H1 (cell line): ENCODE results near the gene WDR7. TPM values are rescaled to one million over a fixed set of nuclear protein-coding genes. Genes with fewer than 3 reads are reported as not detected.

Experiments used
- CHD7 ChIP-seq: fragments of 300-600 bp; sonication (generic); IDR thresholded peaks from 2 replicates; pipeline ENCODE4 v1.7.1; 2012; ENCODE audit warnings: low read length, moderate library complexity, mild to moderate bottlenecking, inconsistent platforms; ENCODE audit not compliant: insufficient replicate concordance
- KDM1A ChIP-seq: fragments of 200-600, 300-600 bp; sonication (generic); IDR thresholded peaks from 2 replicates; pipeline ENCODE4 v1.7.1; 2016; ENCODE audit warnings: mild to moderate bottlenecking, low read length, borderline replicate concordance
- PHF8 ChIP-seq: fragments of 200-600 bp; sonication (generic); conservative IDR thresholded peaks from 2 replicates; pipeline ENCODE4 v1.7.1; 2012; ENCODE audit warnings: low read depth, mild to moderate bottlenecking, inconsistent platforms, low read length, moderate library complexity
- RXRA ChIP-seq: IDR thresholded peaks from 2 replicates; pipeline ENCODE4 v1.6.1; 2011; ENCODE audit warnings: low read depth, mild to moderate bottlenecking, low read length, moderate library complexity; ENCODE audit not compliant: insufficient read depth
- SRF ChIP-seq: IDR thresholded peaks from 2 replicates; pipeline ENCODE4 v1.6.1; 2011; ENCODE audit warnings: mild to moderate bottlenecking, low read depth, low read length, moderate library complexity
- polyA plus RNA-seq, 7 experiments: library from polyadenylated mRNA; depleted of rRNA in 3 of 7; stranded (reverse) in 5 of 7; unstranded in 2 of 7; fragments of >200 nt in 5 of 7; fragments of 200-250 nt in 2 of 7; gene quantifications; 1 replicate in 5 of 7; 2 replicates in 1 of 7; 4 replicates in 1 of 7; pipeline versions ENCODE4 v1.2.1 to v1.2.3, GENCODE V29; 2011 to 2013; ENCODE audit warnings: missing spikeins in 2 of 7, mixed read lengths in 2 of 7
- total RNA-seq: library from RNA; stranded (reverse); fragmentation: NEBNext Ultra II Directional; extraction: Animal tissue kit (Norgen Biotek cat#: 25700); gene quantifications from 2 replicates; pipeline ENCODE4 v1.2.1, GENCODE V29; 2021

Gene WDR7
- total and polyA plus RNA-seq, 2 of the 8 experiments (the other 6 are each of a cell fraction or from before 2014, with no cell fraction given) = 5.5 to 15.2 TPM

GRCh38 chr18:56872140-56872539 is 221.0 kb downstream of the WDR7 start (continued):
- no peak for TF ChIP-seq CHD7
- TF ChIP-seq SRF = no peak
- TF ChIP-seq RXRA = no peak
- no peak for TF ChIP-seq KDM1A
- TF ChIP-seq PHF8 = no peak
